HG03045 (cell line): ENCODE measurements around the gene RNF217.
"Not testable (repeated sequence)": the region's sequence is repeated elsewhere in the genome, so short reads cannot be mapped to it uniquely, and the experiment has no call there.

Experiments
- ATAC-seq: cut with Tn5 transposase; IDR thresholded peaks from one replicate; pipeline ENCODE4 v1.9.1; 2021; ENCODE audit warnings: mild to moderate bottlenecking, moderate library complexity; ENCODE audit not compliant: unreplicated experiment

The RNF217 gene

GRCh38 chr6:124962639-124963415 is 590 bp downstream of the RNF217 start:
- no peak for ATAC-seq

GRCh38 chr6:124963416-124963785 is 1.2 kb downstream of the RNF217 start:
- ATAC-seq, result no peak

DNA sequence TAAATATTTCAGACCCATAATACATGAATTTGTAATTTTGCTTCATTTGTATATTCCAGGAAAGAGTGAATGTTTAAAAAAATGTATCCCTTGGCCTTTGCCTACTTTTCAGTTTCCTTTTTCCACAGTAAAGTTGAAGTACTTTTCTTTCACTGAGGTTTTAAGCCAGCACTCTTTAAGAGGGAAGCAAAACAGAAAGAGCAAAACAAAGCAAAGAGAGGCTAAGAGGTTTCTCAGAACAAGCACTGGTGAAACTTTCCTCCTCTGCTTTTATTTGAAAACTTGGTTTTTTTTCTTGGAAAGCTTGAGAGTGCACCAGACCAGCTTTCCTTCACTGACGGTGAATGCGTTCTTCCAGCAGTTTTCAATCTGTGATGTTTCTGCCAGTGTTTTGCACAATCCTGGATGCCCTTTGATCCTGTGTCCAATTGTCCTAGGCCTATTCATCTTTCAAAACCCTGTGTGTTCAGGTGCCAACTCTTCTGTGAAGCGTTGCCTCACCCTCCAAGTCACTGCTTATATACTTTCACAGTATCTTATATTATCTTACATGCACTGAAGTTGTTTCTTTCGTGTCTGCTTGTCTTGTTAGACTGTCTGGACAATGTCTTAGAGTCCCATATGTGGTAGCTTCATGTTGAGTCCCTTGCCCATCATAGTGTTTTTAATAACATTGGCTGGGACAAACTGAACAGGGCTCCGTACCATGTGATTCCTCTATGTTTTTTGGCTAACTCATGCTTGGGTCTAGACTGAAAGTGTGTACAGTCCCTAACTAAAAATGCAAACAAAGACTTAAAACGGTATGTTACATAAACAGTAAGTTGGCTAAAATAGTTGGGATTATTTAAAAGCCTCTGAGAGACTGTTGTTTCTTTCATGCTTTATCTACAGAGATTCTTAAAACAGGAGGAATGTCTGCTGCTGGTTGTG is 1.9 kb downstream of the RNF217 start:
- ATAC-seq, result no peak

DNA sequence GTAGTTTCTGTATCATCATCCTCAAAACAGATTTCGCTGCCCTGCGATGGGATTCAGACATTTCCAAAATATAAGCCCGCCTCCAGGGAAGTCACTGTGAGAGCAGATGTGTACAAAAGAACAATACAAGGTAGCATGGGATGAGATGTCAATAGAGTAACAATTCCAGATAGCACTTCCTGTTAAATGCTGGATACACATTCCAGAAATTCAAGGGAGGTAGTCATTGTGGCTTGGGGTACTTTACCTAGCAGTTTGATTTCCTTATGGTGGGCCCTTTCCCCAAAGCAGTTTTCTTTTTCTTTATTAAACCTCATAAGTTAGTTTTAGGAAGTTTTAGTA is 2.5 kb downstream of the RNF217 start:
- no peak for ATAC-seq

GRCh38 chr6:124965424-124965850 is 3.2 kb downstream of the RNF217 start:
- ATAC-seq, result not testable (repeated sequence)

DNA sequence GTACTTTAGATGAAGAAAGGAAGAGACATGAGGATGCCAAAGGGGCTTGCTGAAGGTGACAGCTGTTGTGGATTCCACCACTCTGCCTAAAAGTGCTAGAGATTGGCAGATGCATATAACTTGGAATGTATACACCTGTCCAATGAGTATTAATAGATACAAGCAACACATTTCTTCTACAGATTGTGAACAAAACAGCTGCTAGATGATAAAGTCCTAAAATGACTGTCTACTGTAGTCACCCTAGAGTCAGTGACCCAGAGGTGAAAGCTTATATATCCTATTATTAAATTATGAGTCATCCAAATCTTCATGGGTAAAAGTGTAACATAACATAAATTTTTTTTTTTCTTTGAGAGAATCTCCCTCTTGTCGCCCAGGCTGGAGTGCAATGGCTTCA is 5.2 kb downstream of the RNF217 start:
- no peak for ATAC-seq

DNA sequence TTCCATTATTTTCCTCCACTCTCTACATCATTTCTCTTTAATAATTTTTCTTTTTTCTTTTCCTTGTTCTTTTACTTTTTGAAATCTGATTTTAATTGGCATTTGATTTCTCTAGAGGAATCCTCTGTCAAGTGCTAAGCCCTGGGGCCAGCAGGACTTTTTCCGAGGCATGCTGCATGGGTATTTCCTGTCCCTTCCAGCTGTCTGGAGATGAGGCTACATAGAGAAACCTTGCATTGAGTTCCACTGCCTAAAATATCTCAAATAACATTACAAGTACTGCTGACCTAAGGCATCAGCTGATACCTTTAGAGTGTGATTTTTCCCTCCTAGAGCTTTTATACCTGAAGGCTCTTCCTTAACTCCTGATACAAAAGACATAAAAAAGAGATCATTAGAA is 6.2 kb downstream of the RNF217 start:
- no peak for ATAC-seq

- ATAC-seq, result no peak
These were observed 8.0 kb downstream of the RNF217 start for GRCh38 chr6:124970243-124970642.

DNA sequence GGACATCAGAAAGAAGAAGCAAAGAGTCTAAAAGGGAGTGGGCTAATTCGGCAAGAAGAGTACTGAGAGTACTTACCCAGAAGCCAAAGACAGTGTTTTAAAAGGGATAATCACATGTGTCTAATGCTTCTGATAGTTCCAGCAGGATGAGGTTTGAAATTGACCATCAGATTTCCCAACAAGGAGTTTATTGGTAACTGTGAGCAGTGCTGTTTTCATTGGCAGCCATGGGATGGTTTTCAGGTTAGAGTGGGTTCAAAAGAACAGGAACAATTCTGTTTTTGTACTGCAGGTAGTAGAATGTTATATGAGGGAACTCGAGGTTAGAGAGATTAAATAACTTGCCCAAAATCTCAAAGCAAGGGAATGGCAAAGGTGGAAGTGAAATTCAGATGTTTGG is 8.5 kb downstream of the RNF217 start:
- ATAC-seq, result no peak

- ATAC-seq, result no peak
These were observed 11.5 kb downstream of the RNF217 start for GRCh38 chr6:124973780-124974179.

DNA sequence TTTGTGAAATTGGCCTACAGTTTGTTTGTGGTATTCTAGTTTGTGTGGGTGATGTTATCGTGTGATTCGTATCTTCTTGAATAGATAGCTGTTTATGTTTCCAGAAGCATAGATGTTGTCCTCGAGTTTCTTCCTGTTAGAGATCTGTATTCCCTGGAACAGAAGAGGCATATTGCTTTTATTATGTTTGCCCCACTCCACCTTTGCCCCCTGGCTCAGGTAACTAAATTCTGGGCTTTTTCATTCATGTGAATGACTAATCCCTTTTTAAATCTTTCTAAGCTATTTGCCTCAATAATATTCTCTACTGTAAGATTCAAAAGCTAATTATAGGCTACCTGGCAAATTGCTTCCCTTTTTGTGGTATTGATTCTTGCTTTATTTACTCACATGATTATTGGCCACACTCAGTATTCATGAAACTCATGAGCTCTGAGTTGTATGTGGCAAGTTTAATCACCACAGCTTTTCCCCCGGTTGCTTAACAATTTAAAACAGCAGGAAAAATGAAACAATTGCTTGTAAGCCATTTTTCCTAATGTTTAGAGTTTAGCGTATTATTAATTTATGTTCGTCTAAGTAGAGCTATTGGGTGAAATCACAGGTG is 12.6 kb downstream of the RNF217 start:
- no peak for ATAC-seq

DNA sequence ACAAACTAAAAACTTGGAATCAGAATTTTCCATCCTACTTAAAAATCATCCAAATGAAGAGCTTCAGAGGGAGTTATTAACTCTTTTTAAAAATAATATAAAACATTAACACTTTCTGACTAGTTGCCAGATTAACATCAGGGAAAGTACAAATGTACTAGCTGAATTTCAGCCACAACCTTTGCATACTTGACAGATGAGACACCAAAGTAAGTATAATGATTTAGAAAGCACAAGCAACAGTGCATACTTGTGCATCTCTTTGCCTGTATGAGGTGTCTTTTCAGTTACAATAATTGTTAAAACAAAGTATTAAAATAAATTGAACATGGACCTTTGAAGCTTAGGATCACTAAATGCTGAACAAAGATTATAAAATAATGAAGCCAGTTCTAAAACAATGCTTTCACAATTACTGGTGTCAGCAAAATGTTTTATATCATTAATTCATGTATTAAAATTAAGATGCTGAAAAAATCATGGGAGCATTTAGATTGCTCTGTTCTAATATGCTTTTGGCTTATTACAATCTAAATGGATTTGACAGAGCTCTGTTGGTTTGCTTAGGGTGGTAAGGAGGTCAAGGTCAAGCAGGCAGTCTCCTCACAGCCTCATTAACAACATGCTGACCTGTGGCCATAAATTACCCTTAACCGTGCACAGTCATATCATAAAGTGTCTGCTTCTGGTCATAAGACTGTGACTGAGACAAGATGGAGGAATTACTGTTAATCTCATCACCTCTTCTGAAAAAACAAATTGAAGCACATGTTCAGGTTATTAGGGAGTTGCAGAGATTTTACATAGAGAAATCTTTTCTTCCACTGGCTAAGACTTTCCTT is 15.1 kb downstream of the RNF217 start:
- ATAC-seq, result no peak

- ATAC-seq, result no peak
These were observed 16.4 kb downstream of the RNF217 start for GRCh38 chr6:124978451-124979293.

DNA sequence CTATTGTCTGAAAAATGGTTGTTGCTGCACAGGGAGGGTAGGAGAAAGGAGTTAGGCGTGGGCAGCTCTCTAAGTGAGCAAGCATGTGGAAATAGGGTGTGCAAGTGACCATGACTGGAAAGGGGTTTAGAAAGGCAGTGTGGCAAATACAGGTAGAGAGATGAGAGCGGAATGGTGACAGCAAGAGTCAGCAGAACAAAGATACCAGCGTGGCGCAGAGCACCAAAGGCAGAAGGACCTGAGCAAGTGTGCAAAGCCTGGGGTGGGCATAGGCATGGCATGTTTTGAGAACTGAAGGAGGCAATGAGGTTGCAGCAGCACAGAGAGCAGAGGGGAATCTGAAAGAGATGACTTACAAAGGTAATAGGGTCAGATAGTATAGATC is 17.0 kb downstream of the RNF217 start:
- ATAC-seq, result no peak

GRCh38 chr6:124982669-124983068 is 20.4 kb downstream of the RNF217 start:
- no peak for ATAC-seq

DNA sequence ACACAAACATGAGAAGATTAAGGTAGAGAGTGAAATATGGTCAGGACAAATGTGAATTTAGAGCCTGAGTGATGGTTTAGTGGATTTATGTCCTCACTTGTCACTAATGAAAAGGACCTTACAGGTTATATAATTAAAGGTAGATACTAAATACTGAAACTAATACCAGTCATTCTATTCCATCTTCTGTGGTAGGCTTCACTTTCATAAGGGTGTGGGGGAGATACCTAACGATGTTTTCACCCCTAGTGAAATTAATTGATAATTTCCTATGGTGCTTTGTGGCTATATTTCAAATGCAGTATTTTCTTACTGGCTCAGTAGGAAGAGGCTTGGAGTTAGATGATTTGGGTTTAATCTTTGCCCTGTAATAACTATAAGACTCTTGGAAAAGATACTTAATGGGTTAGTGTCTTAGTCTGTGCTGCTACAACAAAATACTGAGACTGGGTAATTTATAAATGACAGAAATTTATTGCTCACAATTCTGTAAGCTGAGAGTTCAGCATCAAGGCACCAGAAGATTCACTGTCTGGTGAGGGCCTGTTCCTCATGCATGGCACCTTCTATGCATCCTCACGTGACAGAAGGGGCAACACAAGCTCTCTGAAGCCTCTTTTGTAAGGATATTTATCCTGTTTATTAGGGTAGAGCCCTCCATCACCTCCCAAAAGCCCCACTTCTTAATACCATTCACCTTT is 21.3 kb downstream of the RNF217 start:
- ATAC-seq, result no peak

- no peak for ATAC-seq
These were observed 22.6 kb downstream of the RNF217 start for GRCh38 chr6:124984668-124985338.

GRCh38 chr6:124986164-124986563 is 23.9 kb downstream of the RNF217 start:
- no peak for ATAC-seq

DNA sequence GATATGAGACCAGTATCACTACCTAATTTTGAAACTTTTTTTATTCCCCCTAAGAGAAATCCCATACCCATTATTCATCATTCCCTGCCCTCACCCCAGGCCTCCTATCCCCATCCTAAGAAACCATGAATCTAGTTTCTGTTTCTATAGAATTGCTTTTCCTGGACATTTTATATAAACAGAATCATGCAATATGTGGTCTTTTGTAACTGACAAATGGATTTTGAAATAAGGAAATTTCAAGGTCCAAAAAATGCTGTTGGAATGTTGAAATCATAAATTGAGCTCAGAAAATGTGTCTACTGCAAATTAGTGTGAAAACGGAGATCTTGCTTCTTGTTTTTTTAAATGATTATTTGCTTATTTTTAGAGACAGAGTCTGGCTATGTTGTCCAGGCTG is 25.1 kb downstream of the RNF217 start:
- no peak for ATAC-seq
